Thymus (tissue), 11 donors: Measurements from ENCODE around the gene SELENOP. TPM values are rescaled to one million over a fixed set of nuclear protein-coding genes. Genes with fewer than 3 reads are reported as not detected.

Experiments used
- DNase-seq, 9 donors: peaks; one replicate each; pipeline ENCODE4 v3.0.0-alpha.2; 2013; ENCODE audit warnings: low spot score in 9 of 9, low read depth in 6 of 9, missing footprints in 1 of 9
- H3K27ac ChIP-seq, 2 donors: one replicate each; pipeline ENCODE4 v1.5.1; 2013; ENCODE audit warnings: control low read depth in 1 of 2, low read depth in 1 of 2, low read length in 1 of 2, mild to moderate bottlenecking in 1 of 2, moderate library complexity in 1 of 2
- H3K27me3 ChIP-seq, 2 donors: one replicate each; pipeline ENCODE4 v1.5.1; 2013; ENCODE audit warnings: low read length in 1 of 2; ENCODE audit not compliant: control insufficient read depth in 2 of 2, insufficient read depth in 1 of 2
- H3K36me3 ChIP-seq, 2 donors: one replicate each; pipeline ENCODE4 v1.5.1; 2013; ENCODE audit warnings: low read length in 1 of 2, mild to moderate bottlenecking in 1 of 2, moderate library complexity in 1 of 2; ENCODE audit not compliant: control insufficient read depth in 2 of 2, insufficient read depth in 2 of 2
- H3K4me1 ChIP-seq, 2 donors: one replicate each; pipeline ENCODE4 v1.5.1; 2013; ENCODE audit warnings: low read length in 2 of 2; ENCODE audit not compliant: control insufficient read depth in 2 of 2, insufficient read depth in 2 of 2
- H3K4me3 ChIP-seq, 2 donors: one replicate each; pipeline ENCODE4 v1.5.1; 2013; ENCODE audit warnings: low read length in 2 of 2, control low read depth in 1 of 2, mild to moderate bottlenecking in 1 of 2
- H3K9me3 ChIP-seq, 2 donors: one replicate each; pipeline ENCODE4 v1.5.1; 2013; ENCODE audit warnings: low read length in 1 of 2, mild to moderate bottlenecking in 1 of 2; ENCODE audit not compliant: control insufficient read depth in 2 of 2, insufficient read depth in 1 of 2
- WGBS: extraction: QIAGEN DNeasy Blood & Tissue Kit; methylation state at CpG from one replicate; pipeline ENCODE4 v1.1.7; 2013; 5-methylcytosine and 5-hydroxymethylcytosine counted together
- polyA plus RNA-seq: library from polyadenylated mRNA; stranded (reverse); fragments of 200-250 nt; gene quantifications from one replicate; pipeline ENCODE4 v1.2.3, GENCODE V29; 2013
- total RNA-seq: library from RNA; stranded (reverse); fragments of 120-200 nt; gene quantifications from one replicate; pipeline ENCODE4 v1.2.4, GENCODE V29; 2013
- donor health status: healthy.

Gene SELENOP
- total and polyA plus RNA-seq, 2 donors = 104 to 115 TPM

DNA sequence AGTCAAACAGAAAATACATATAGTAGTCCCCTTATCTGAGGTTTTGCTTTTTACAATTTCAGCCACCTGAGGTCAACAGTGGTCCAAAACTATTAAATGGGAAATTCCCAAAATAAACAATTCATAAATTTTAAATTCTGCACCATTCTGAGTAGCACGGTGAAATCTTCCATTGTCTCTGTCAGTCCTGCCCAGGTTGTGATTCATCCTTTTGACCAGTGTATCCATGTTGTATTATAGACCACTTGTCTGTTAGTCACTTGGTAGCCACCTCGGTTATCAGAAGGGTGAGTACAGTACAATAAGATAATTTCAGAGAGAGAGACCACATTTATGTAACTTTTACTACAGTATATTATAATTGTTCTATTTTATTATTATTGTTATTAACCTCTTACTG lies 52.2 kb downstream of the SELENOP start:
- Histone ChIP-seq H3K4me1 (no peaks in the 10 kb centered on the region), H3K27ac (no peak overlapping the region), H3K27me3 (peaks cover 0 to 2% of the 10 kb centered on the region in 2 donors), H3K9me3 (peaks cover 0 to 2% of the 10 kb centered on the region in 2 donors), H3K4me3 (no peak overlapping the region), H3K36me3 (no peaks in the 10 kb centered on the region)
- no peak for DNase-seq
- WGBS = 97% methylated on average over 2 of the region's 2 CpGs

DNA sequence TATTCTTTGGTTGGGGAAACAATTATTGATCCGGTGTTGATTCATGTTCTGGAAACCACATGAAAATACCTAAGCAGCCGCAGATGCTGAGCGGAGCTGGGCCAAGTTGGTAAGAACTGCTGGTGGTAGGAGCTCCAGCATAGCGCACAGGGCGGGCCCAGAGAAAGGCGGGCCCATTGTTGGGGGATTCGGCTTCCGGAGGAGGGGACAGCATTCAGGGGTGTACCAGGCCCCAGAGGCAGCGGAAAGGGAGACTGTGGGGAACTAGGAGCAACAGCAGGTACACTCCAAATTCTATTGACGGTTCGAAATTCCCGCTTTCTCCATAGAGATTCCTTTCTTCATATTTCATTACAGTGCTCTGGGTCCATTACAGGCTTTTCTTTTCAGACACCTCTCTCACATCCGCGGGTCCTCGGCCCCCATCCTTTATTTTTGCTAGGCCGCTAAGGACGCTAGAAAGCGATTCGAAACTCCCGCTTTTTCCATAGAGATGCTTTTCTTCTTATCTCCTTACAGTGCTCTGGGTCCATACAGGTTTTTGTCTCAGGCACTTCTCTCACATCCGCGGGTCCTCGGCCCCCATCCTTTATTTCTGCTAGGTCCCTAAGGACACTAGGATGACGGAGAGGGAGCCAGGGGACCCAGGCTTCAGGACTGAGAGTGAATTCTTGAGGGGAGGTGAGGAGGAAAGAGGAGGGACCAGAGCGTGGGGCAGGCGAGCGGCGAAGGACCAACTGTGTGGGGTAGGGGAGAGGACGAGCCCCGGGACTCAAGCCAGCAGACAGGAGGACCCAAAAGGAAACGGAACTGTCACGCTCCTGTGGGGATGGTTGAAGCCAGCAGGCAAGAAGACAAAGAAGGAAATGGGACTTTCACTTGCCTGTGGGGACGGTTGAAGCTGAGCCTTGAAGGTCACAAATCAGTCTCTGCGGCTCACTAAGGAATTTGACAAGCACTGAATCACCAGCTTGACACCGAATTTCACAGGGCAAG lies 54.8 kb downstream of the SELENOP start, which contains the start of gene CCDC152:
Gene CCDC152, plus strand, starts transcription at position 213 of the 996 bp plus-strand sequence. CDS start 2,304 bp downstream, outside the sequence.
- Histone ChIP-seq H3K27me3 (peaks cover 0 to 2% of the 10 kb centered on the region in 2 donors), H3K36me3 (no peaks in the 10 kb centered on the region), H3K4me1 (no peaks in the 10 kb centered on the region), H3K4me3 (peak within 1 kb of the TSS; percentile 52 to 58), H3K27ac (no peak within 1 kb of the TSS), H3K9me3 (peaks cover 0 to 2% of the 10 kb centered on the region in 2 donors)
- WGBS = 27% methylated on average over 35 of the region's 35 CpGs
- peak; percentile 23 to 77 (median 41) for DNase-seq

DNA sequence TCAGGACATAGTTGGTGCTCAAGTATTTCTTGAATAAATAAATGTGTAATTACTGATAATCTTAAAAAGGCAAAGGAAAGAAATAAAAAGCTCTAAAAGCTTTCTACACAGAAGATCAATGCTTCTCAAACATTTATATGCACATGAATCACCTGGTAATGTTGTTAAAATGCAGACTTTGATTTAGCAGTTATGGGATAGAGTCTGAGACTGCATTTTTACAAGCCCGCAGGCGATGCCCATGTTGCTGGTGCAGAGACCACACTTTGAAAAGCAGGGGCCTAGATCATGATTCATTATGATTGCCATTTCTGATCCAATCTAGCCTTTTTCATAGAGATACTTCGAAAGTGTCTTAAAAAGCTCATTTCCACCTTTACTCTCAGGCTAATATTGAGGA lies 58.6 kb downstream of the SELENOP start:
- WGBS = 95% methylated on average over 3 of the region's 3 CpGs
- Histone ChIP-seq H3K4me1 (no peaks in the 10 kb centered on the region), H3K4me3 (no peak overlapping the region), H3K9me3 (peaks cover 0 to 2% of the 10 kb centered on the region in 2 donors), H3K27ac (no peak overlapping the region), H3K36me3 (no peaks in the 10 kb centered on the region), H3K27me3 (peaks cover 0 to 2% of the 10 kb centered on the region in 2 donors)
- no peak for DNase-seq

DNA sequence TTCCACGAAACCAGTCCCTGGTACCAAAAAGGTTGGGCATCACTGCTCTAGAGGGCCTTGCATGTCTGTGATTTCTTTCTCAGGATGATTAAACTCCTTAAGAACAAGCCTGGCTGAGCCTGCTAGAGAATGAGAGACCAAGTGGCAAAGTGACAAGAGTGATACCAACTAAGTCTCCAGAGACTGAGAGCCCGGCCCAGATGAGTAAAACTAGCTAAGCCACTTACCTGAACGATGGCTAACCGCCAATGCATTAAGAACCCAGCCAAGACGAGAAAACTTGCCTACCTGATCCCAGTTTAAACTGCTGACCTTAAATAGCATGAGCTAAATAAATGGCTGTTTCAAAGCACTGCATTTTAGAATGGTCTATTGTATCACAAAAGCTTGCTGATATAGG lies 60.6 kb downstream of the SELENOP start:
- 75% methylated on average over 5 of the region's 5 CpGs for WGBS
- no peaks in the 10 kb centered on the region for H3K9me3 ChIP-seq
- no peak overlapping the region for H3K4me3 ChIP-seq
- H3K27me3 ChIP-seq = no peaks in the 10 kb centered on the region
- no peaks in the 10 kb centered on the region for H3K36me3 ChIP-seq
- no peak for DNase-seq
- H3K27ac ChIP-seq = no peak overlapping the region
- H3K4me1 ChIP-seq = no peaks in the 10 kb centered on the region

DNA sequence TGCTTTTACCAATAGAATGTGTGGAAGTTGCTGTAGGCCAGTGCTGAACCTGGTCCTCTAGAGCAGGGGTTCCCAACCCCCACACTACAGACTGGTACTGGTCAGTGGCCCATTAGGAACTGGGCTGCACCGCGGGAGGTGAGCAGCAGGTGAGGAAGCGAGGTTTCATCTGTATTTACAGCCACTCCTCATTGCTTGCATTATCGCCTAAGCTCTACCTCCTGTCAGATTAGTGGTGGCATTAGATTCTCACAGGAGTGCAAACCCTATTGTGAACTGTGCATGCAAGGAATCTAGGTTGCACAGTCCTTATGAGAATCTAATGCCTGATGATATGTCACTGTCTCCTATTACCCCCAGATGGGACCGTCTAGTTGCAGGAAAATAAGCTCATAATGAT lies 61.2 kb downstream of the SELENOP start:
- 100% methylated on average over 5 of the region's 5 CpGs for WGBS
- no peak for DNase-seq
- Histone ChIP-seq H3K36me3 (no peaks in the 10 kb centered on the region), H3K27ac (no peak overlapping the region), H3K4me3 (no peak overlapping the region), H3K27me3 (no peaks in the 10 kb centered on the region), H3K4me1 (no peaks in the 10 kb centered on the region), H3K9me3 (no peaks in the 10 kb centered on the region)

Other genes starting within 250 kb of the SELENOP start
- gene CCDC152, start 55.1 kb downstream of the SELENOP start, total RNA-seq = 5.1 TPM
- 3.2 TPM for gene CCDC152, start 55.1 kb downstream of the SELENOP start, polyA plus RNA-seq
- gene ANXA2R, start 228.4 kb upstream of the SELENOP start, total RNA-seq = 18.6 TPM
- gene ANXA2R, start 228.4 kb upstream of the SELENOP start, polyA plus RNA-seq = 68.7 TPM